Neutrophil (primary cell): ENCODE data around the gene PSMB5.

Source experiments
- H3K27ac ChIP-seq: fragments of 200-600 bp; sonication (generic); 2 replicates; pipeline ENCODE4 v1.5.1; 2016; ENCODE audit warnings: mild to moderate bottlenecking, moderate library complexity
- H3K27me3 ChIP-seq: fragments of 200-600 bp; sonication (generic); 2 replicates; pipeline ENCODE4 v1.6.0; 2016; ENCODE audit warnings: mild to moderate bottlenecking
- H3K36me3 ChIP-seq: fragments of 200-600 bp; sonication (generic); 2 replicates; pipeline ENCODE4 v1.5.1; 2017
- H3K4me1 ChIP-seq, 2 experiments: fragments of 200-600 bp in 1 of 2; sonication (generic) in 1 of 2; 1 replicate in 1 of 2; 2 replicates in 1 of 2; pipeline versions ENCODE4 v1.5.1 to v1.6.1; 2013 to 2016; ENCODE audit warnings: low read depth in 1 of 2, low read length in 1 of 2, mild to moderate bottlenecking in 1 of 2, moderate library complexity in 1 of 2; ENCODE audit not compliant: control insufficient read depth in 1 of 2, insufficient read depth in 1 of 2
- H3K4me3 ChIP-seq, 2 experiments: fragments of 200-600 bp in 1 of 2; sonication (generic) in 1 of 2; 1 replicate in 1 of 2; 2 replicates in 1 of 2; pipeline ENCODE4 v1.5.1; 2013 to 2016; ENCODE audit warnings: low read depth in 1 of 2, low read length in 1 of 2, mild to moderate bottlenecking in 1 of 2, moderate library complexity in 1 of 2
- H3K9me3 ChIP-seq: fragments of 200-600 bp; sonication (generic); 2 replicates; pipeline ENCODE4 v1.5.1; 2016
- TF ChIP-seq, protein P1 (sequence below): fragments of 200-600 bp; sonication (generic); IDR thresholded peaks from 2 replicates; pipeline ENCODE4 v1.5.1; 2016; ENCODE audit warnings: antibody characterized with exemption

The PSMB5 gene

DNA sequence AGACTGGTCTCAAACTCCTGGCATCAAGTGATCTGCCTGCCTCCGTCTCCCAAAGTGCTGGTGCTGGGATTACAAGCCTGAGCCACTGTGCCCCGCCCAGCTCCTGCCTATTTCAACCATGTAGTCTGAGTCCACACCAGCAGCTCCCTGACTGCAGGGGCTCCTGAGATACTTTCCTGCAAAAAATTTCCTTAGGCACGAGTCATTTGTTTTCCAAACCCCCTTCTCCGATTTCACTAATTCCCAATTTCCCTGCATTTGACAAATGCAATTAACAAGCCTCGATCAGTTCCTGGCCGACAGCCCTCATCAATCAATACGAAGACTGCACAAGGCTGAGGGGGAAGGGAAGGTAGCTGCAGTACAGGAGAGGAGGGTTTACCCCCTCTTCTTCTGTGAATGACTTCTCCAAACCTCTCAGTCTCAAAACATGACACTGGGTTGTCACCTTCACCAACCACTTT is 10.1 kb downstream of the PSMB5 start:
- no peak overlapping the region for H3K4me3 ChIP-seq
- peaks cover 8 to 17% of the 10 kb centered on the region in 2 experiments for H3K4me1 ChIP-seq
- H3K27me3 ChIP-seq = no peaks in the 10 kb centered on the region
- H3K36me3 ChIP-seq = no peaks in the 10 kb centered on the region
- no peaks in the 10 kb centered on the region for H3K9me3 ChIP-seq
- no peak overlapping the region for H3K27ac ChIP-seq
- TF ChIP-seq, protein P1, sequence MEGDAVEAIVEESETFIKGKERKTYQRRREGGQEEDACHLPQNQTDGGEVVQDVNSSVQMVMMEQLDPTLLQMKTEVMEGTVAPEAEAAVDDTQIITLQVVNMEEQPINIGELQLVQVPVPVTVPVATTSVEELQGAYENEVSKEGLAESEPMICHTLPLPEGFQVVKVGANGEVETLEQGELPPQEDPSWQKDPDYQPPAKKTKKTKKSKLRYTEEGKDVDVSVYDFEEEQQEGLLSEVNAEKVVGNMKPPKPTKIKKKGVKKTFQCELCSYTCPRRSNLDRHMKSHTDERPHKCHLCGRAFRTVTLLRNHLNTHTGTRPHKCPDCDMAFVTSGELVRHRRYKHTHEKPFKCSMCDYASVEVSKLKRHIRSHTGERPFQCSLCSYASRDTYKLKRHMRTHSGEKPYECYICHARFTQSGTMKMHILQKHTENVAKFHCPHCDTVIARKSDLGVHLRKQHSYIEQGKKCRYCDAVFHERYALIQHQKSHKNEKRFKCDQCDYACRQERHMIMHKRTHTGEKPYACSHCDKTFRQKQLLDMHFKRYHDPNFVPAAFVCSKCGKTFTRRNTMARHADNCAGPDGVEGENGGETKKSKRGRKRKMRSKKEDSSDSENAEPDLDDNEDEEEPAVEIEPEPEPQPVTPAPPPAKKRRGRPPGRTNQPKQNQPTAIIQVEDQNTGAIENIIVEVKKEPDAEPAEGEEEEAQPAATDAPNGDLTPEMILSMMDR = no peak

DNA sequence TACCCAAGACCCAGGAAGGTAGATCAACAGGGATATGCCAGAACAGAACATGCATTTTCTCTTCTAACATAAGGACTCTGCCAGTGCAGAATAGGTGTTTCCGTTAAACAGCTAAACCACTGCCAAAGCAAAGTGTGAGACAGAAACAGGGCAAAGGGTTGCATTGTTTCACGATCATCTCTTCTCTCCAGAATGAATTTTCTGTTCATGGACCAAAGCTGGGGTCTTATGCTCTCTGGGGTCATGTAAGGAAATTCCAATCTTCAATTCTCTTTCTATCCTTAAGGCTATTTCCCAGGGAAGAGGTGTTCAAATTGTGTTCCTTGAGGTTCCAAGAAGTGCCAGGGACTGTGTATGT is 10.9 kb downstream of the PSMB5 start:
- Histone ChIP-seq H3K27me3 (no peaks in the 10 kb centered on the region), H3K4me1 (peaks cover 8 to 17% of the 10 kb centered on the region in 2 experiments), H3K27ac (no peak overlapping the region), H3K4me3 (no peak overlapping the region), H3K36me3 (no peaks in the 10 kb centered on the region), H3K9me3 (no peaks in the 10 kb centered on the region)
- TF ChIP-seq, protein P1 = no peak

DNA sequence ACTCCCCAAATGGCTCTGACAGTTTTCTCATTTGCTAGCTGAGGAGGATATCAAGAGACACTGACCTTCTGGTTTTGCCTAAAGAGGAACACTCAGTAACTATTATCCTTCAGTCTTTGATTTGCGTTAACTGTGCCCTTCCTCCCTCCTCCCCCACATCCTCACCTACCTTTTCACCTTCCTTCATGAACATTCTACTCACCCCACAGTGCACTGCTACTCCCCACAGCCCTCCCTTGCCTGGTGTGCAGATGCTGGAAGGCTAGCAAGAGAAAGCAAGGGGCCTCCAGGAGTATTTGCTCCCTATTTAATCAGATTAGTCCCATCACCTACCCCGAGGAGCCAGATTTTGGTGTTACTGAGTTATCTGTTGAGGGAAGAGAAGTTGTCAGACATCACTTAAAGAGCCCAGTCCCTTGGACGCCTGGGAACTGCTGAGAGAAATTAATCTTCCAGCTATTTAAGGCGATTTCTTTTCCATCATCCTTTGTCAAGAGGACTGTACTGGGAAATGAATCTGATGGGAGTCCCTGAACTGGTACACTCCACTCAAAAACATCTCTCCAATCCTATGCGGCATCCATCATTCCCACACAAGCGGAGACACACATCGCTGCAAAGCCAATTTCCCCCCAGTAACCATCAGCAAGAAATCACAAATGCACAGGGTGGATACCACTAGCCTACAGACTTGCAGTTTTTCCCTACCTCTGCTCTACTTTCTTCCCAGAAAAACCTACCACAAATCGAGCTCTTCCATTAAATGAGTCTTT is 11.5 kb downstream of the PSMB5 start:
- Histone ChIP-seq H3K4me1 (peaks cover 8 to 17% of the 10 kb centered on the region in 2 experiments), H3K4me3 (no peak overlapping the region), H3K9me3 (no peaks in the 10 kb centered on the region), H3K27ac (no peak overlapping the region), H3K27me3 (no peaks in the 10 kb centered on the region), H3K36me3 (no peaks in the 10 kb centered on the region)
- TF ChIP-seq, protein P1 = no peak

DNA sequence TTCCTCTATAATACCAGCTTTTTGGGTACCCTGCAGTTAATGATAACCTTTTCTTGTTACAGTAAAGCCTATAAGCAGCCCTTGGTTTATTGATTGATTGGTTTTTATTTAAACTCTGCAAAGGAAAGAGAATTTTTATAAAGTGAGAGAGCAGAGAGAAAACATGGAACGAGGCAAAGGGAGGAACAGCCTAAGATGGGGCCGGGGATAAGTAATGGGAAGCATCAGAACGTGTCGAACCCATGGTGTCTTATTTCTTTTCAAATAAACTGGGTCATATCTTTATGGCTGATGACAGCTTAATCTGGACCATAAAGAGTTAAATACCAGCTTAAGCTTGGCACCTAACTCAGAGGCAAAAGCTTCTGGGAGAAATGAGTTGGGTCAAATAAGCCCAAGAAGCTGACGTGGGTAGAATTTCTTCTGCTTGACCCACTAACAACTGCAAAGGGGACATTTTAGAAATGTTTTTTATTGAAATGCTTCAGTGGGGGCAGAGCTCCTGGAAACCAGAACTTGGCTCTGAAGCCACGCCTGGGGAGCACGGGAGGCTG is 12.7 kb downstream of the PSMB5 start:
- Histone ChIP-seq H3K27ac (no peak overlapping the region), H3K4me3 (no peak overlapping the region), H3K4me1 (peaks cover 8 to 17% of the 10 kb centered on the region in 2 experiments), H3K36me3 (no peaks in the 10 kb centered on the region), H3K27me3 (no peaks in the 10 kb centered on the region), H3K9me3 (no peaks in the 10 kb centered on the region)
- TF ChIP-seq, protein P1 = no peak

GRCh38 chr14:23021434-23021833 is 13.3 kb downstream of the PSMB5 start:
- TF ChIP-seq, protein P1 = no peak
- Histone ChIP-seq H3K36me3 (no peaks in the 10 kb centered on the region), H3K4me1 (peaks cover 8 to 17% of the 10 kb centered on the region in 2 experiments), H3K27ac (no peak overlapping the region), H3K27me3 (no peaks in the 10 kb centered on the region), H3K9me3 (no peaks in the 10 kb centered on the region), H3K4me3 (no peak overlapping the region)
